ENCODE measurements around the gene TFDP1. TPM values are rescaled to one million over a fixed set of nuclear protein-coding genes. Genes with fewer than 3 reads are reported as not detected.
"Not testable (repeated sequence)": the region's sequence is repeated elsewhere in the genome, so short reads cannot be mapped to it uniquely, and the experiment has no call there.

The TFDP1 gene
- total RNA-seq, 3 donors from 2014 or later: 31.8 to 34.0 (median 33.3) TPM

DNA sequence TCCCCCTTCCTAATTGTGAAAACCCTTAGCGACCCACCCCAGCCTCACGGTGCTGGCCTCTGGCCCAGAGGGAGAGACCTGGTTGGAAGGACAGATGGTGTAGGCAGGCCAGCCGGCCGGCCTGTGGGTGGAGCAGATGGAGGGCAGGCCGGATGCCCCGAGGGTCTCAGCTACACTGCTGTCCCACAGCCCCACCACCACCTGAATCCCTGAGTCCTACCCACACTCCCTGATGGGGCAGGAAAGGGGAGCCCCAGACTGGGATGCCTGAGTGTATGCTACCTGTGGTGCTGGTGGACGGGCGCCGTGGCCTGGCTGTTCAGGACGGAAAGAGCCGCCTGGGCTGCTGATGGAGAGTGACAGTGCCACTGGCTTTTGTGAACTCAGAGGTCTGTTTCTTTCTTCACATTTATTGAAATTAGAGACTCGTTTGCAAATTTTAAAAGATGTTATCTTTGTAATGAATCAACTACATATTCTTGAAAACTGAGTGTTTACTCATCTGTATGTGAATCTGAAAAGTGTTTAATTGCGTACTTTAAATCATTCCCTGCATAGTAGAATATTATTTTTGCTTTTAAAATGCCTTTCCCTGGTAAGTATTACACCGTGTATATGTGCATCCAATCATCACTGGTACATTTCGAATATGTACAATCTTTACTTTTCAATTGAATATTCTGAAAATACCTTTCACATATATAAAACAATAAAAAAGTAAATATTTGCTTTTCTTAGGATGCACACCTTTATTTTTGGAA lies 35.7 kb downstream of the TFDP1 start:
- intact Hi-C loops (cut with DNase I; ENCODE audit: low total_unique reads): no loop called here
- TF ChIP-seq POLR2A (IDR thresholded peaks at IDR 0.05) (no peak), POLR2AphosphoS5 (IDR thresholded peaks at IDR 0.05) (no peak)
- TF ChIP-seq, protein P1, sequence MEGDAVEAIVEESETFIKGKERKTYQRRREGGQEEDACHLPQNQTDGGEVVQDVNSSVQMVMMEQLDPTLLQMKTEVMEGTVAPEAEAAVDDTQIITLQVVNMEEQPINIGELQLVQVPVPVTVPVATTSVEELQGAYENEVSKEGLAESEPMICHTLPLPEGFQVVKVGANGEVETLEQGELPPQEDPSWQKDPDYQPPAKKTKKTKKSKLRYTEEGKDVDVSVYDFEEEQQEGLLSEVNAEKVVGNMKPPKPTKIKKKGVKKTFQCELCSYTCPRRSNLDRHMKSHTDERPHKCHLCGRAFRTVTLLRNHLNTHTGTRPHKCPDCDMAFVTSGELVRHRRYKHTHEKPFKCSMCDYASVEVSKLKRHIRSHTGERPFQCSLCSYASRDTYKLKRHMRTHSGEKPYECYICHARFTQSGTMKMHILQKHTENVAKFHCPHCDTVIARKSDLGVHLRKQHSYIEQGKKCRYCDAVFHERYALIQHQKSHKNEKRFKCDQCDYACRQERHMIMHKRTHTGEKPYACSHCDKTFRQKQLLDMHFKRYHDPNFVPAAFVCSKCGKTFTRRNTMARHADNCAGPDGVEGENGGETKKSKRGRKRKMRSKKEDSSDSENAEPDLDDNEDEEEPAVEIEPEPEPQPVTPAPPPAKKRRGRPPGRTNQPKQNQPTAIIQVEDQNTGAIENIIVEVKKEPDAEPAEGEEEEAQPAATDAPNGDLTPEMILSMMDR (IDR thresholded peaks at IDR 0.05): no peak
- H3K36me3 ChIP-seq: no peaks in the 10 kb centered on the region
- no peaks in the 10 kb centered on the region for H3K9me3 ChIP-seq
- H3K27ac ChIP-seq: no peak overlapping the region
- H3K4me3 ChIP-seq: no peak overlapping the region
- no peaks in the 10 kb centered on the region for H3K4me1 ChIP-seq
- no peaks in the 10 kb centered on the region for H3K27me3 ChIP-seq
- no peak for DNase-seq (ENCODE audit: low spot score in 2 of 2)

DNA sequence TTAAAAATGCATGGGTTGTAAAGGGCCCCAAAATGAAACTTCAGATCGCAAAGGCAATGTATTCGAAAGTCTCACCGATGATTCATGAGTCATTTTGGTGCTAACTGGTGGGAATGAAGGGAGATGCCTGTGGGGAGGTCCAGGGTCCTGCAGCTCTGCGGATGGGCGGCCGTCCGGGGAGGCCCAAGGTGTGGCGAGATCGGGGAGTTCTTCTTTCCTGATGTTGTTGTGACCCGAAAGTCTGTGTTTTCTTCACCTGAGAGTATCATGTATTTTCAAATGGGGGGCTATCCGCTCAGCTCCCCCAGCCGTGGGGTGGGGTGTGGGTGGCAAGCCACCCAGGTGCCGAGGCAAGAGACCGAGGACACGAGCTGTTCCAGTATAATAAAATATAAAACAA lies 36.5 kb downstream of the TFDP1 start:
- intact Hi-C loops (cut with DNase I; ENCODE audit: low total_unique reads): no loop called here
- Histone ChIP-seq H3K9me3 (no peaks in the 10 kb centered on the region), H3K27ac (no peak overlapping the region), H3K4me1 (no peaks in the 10 kb centered on the region), H3K4me3 (no peak overlapping the region), H3K36me3 (no peaks in the 10 kb centered on the region), H3K27me3 (no peaks in the 10 kb centered on the region)
- peak in 1 of 2 donors; percentile 25 for DNase-seq (ENCODE audit: low spot score in 2 of 2)
- TF ChIP-seq POLR2AphosphoS5 (IDR thresholded peaks at IDR 0.05): no peak
- TF ChIP-seq, protein P1 (IDR thresholded peaks at IDR 0.05): no peak
- no peak for TF ChIP-seq POLR2A (IDR thresholded peaks at IDR 0.05)

DNA sequence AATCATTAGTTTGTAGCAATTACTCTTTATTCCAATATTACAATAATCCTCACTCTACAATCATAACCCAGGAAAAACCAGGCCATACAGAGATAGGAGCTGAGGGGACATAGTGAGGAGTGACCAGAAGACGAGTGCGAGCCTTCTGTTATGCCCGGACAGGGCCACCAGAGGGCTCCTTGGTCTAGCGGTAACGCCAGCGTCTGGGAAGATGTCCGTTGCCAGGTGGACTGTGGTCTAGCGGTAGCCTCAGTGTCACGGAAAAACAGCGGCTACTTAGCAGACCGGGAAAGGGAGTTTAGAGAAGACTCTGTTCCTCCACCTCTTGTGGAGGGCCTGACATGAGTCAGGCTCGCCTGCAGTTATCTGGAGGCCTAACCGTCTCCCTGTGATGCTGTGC lies 36.9 kb downstream of the TFDP1 start:
- DNase-seq (ENCODE audit: low spot score in 2 of 2): peak in 1 of 2 donors; percentile 25
- H3K9me3 ChIP-seq; H3K4me3 ChIP-seq; H3K4me1 ChIP-seq; H3K27ac ChIP-seq; H3K27me3 ChIP-seq; H3K36me3 ChIP-seq; intact Hi-C loops (cut with DNase I; ENCODE audit: low total_unique reads): not testable (repeated sequence)

DNA sequence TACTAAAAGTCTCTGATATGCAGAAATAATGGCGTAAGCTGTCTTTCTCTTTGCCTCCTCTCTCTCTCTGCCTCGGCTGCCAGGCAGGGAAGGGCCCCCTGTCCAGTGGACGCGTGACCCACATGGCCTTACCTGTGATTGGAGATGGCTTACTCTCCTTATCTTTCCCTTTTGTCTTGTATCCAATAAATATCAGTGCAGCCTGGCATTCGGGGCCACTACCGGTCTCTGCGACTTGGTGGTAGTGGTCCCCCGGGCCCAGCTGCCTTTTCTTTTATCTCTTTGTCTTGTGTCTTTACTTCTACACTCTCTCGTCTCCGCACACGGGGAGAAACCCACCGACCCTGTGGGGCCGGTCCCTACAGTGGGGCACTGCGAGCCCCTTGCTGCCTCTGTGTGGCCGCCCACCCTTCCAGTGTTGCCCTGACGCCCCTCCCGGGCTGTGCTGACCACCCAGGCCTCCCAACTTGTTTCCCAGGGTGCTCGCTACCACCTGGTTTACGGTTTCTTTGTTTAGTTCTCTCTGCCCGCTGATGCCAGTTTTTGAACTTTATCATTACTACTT lies 37.5 kb downstream of the TFDP1 start:
- H3K9me3 ChIP-seq; DNase-seq (ENCODE audit: low spot score in 2 of 2); intact Hi-C loops (cut with DNase I; ENCODE audit: low total_unique reads); H3K27ac ChIP-seq; H3K4me3 ChIP-seq; H3K4me1 ChIP-seq; H3K27me3 ChIP-seq; H3K36me3 ChIP-seq: not testable (repeated sequence)

DNA sequence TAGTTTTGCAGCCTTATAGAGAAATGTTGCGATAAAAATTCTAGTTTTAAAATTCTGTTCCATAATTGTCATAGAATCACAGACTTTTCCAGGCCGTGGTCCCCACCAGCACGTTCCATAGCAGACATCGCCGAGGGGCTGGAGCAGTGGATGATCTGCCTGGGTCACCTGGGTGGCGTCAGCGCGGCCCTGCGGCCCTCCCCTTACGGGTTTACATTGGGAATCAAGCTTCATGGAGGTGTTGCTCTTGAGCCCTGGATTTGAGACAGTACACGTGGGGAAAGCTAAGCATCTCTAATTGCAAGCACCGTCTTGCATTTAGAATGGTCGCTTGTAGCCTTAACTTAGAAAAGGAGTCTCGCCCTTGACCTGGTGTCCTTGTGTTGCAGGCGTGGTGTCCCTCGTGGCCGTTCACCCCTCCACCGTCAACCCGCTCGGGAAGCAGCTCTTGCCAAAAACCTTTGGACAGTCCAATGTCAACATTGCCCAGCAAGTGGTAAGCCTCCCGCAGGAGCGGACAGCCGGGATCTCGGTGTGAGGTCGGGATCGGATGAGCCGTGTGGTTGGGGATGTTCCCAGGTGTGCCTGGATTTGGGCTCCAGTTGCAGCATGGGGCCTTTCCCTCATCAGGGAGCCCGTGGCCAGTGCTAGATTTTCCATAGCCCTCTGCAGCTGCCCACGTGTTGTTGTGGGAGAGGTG lies 38.4 kb downstream of the TFDP1 start:
- Histone ChIP-seq H3K4me1 (no peaks in the 10 kb centered on the region), H3K9me3 (no peaks in the 10 kb centered on the region), H3K27ac (no peak overlapping the region), H3K36me3 (no peaks in the 10 kb centered on the region), H3K4me3 (no peak overlapping the region), H3K27me3 (no peaks in the 10 kb centered on the region)
- TF ChIP-seq, protein P1 (IDR thresholded peaks at IDR 0.05): no peak
- no peak for TF ChIP-seq POLR2A (IDR thresholded peaks at IDR 0.05)
- no peak for TF ChIP-seq POLR2AphosphoS5 (IDR thresholded peaks at IDR 0.05)
- peak in 1 of 2 donors; percentile 41 for DNase-seq (ENCODE audit: low spot score in 2 of 2)
- intact Hi-C loops (cut with DNase I; ENCODE audit: low total_unique reads): no loop called here

All from breast epithelium (tissue), 4 donors.